ENCODE results near the gene CTIF.

CTIF gene

GRCh38 chr18:48533340-48534070 lies 5.3 kb upstream of the CTIF start:
- DNase-seq: no peak

DNA sequence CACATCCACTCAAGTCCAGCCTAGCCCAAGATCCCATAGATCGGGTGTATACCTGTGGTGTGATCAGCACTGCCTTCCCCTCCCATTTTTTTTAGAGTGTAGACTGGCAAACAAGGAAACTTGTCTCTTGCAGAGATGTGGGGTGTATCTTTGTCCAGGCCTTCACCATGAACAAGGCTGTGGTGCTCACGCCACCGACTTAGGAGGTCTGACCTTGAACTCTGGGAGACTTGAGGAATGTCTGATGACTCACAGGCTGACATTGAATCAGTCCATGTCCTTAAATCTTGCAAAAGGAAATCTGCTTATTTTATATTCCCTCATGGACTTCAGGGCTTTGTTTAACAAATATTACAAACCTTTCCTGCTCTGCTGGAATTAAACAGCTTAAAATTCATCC lies 4.5 kb upstream of the CTIF start:
- no peak for DNase-seq

DNA sequence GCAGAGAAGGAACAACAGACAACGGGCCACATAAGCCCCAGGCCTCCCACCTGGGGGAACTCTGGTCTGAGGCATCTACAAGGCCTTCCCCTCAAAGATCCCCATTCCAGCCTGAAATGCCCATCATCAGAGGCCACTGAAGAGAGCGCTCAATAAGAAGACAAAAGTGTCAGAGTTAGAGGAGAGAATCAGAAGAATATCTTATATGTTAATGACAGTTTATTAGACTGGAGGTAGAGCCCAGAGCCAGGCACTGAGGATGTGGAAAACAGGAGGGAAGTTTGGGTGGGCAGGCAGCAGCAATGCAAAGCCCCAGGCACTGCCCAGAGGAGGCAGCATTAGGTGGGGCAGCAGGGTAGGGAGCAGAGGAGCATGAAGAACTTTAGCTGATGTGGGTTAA lies 2.9 kb upstream of the CTIF start:
- DNase-seq: no peak

DNA sequence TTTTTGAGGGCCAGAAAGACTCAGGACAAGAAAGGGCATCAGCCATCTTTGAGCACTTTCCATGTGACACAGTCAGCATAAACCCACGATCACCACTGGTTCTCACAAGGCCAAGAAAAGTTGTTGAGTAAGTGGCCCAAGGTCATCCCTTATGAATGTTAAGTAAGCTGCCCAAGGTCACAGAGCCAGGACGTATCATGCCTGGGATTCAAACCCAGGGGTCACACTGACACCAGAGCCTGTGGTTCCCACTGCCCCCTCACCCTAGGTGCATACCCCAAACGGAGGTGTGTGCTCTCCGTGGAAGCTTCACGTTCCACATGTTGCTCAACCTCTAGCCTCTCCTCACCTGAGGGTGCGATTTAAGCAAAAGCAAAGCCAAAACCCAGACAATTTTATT lies 2.3 kb upstream of the CTIF start:
- no peak for DNase-seq

DNA sequence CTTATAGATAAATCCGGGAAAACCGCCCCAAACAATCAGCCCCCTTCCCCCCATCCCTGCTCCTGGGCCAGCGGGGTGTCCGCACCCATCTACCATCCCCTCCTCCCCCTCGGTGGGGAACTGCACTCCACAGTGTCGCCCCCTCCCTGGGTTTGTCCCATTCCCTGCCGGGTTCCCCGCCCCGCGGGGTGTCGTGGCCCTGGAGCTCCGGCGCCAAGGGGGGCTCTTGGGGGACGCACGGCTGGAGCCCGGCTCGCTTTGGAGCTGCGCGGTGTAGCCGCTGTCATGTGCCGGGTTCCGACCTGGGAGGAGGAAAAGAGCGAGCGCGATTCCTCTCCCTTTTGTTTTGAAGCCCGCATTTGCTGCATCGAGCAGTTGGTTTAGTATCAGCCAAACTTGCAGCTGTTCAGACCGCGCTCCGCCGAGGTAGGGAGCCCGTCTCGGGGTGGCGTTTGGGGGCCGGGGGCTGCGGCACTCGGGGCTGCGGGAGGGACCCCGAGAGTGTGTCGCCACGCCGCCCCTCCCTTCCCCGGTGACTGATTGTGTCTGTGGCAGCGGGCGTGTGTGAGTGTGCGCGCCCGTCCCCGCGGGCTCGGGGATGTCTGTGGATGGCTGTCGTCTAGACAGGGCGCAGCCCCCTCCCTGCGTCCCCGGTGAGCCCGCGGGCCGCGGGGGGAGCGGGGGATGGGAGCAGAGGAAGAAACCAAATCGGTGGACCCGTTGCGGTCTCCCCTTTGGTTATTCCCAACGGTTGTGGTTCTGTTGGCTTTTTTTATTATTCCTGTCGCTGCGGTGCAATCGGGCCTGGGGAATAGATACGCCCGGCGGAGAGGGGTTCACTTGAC lies 797 bp downstream of the CTIF start:
- DNase-seq: peak in 3 of 5 donors; percentile 12 to 26 (median 21)

DNA sequence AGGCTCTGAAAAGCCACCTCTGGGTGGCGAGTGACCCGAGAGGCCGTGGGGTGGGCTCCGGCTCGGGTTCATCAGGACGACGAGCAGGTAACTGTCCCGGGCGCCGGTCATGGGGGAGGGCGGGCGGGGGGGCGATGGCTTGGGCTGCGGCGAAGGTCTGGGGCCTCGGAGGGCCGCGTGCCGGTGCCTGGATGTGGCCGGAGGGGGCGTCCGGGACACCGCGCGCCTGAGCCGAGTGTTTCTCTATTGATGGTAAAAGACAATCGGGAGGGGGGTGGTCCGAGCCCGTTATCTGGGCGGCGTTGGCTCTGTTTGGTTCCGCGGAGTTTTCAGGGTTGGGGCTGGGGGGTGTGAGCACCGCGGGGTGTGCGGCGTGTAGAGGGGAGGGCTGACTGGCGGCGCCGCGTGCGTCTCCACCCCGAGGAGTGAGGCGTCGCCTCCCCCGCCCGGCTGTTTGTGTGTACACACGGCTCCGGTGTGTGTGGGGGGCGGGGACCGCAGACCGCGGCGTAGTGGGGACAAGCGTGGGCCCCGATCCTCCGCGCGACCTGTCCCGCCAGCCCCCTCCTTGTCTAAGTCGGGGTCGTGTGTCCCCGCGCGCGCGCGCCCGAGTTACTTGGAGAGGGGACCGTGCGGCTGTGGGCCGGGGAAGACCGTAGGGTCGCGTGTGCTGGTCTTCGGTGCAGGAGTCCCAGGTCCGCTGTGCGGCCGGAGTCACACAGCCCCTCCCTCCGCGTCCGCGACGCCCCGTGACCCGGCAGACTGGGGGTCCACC lies 1.6 kb downstream of the CTIF start:
- peak in 4 of 5 donors; percentile 16 to 29 (median 20) for DNase-seq

DNA sequence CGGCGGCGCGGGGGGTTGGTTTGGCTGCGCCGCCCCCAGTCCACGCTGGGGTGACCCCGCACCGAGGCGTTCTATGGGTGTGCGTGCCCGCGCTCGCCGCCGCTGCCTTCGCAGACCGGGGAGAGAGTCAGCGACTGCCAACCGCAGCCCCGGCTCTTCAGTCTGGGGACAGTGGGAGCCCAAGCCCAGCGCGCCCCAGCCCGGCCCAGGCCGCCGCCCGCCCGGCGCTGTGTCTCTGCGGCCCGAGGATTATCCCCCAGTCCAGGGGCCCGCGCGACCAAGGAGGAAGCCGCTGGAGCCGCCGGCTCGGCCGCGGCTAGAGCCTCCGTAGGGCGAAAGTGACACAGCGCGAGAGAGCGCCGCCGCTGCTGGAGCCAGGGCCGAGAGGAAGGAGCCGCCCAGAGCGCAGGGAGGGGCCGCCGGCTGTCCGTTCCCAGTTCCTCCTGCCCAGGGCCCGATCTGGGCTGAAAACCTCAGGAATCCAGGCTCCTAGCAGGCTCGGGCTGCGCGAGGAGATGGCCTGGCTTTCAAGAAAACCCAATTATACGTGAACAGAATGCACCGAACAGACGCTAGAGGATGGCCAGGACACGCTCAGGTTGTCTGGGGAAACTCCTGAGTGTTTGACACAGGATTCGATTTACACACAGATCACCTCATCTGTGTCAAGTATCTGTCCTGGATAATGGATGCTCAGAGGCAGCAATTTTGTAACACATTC lies 2.4 kb downstream of the CTIF start:
- peak in 1 of 5 donors; percentile 5 for DNase-seq

DNA sequence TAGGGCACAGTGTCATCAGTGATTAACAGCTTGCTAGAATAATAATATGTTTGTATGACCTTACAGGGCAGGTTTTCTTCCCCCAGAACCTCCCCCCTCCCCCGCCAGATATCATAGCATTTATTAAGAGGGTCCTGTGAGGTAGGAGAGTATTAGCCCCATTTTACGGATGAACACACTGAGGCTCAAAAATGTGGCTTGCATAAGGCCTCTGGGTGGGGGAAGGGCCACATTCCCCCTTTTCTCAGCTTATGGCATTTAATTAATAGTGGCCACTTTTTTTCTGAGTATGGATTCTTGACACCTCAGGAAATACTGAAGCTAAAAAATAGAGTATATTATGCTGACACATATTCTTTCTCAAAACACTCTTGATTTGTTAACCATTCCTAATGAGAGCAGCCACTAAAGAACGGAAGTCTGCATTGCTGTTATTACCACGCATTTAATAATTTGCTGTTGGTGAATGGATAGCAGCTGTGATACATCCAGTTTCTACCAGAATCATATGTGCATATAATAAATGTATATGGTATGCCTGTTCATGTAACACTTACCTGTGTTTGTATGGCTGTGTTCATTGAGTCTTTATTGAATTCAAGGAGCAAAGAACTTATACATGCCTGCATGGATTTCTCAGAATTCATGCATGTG lies 3.0 kb downstream of the CTIF start:
- no peak for DNase-seq

- DNase-seq: no peak
These were observed 3.8 kb downstream of the CTIF start for GRCh38 chr18:48542513-48543181.

GRCh38 chr18:48543228-48543627 lies 4.4 kb downstream of the CTIF start:
- DNase-seq: no peak

DNA sequence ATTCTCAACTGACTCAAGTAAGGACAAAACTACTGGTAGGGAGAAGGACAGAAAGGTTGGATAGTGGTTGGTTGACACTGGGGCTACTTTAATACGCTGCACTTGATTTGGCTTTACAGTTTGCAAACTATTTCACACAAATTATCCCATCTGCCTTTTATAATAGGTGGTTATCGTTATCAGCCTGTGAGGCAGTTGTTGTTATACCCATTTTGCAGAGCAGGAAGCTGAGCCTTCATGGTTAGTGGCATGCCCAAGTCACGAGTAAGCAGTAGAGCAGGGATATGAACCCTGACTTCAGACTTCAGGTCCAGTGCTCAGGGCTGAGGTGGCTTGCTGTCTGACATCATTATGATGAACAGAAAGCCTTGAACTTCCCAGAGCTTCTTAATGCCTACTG lies 5.3 kb downstream of the CTIF start:
- DNase-seq: no peak

DNA sequence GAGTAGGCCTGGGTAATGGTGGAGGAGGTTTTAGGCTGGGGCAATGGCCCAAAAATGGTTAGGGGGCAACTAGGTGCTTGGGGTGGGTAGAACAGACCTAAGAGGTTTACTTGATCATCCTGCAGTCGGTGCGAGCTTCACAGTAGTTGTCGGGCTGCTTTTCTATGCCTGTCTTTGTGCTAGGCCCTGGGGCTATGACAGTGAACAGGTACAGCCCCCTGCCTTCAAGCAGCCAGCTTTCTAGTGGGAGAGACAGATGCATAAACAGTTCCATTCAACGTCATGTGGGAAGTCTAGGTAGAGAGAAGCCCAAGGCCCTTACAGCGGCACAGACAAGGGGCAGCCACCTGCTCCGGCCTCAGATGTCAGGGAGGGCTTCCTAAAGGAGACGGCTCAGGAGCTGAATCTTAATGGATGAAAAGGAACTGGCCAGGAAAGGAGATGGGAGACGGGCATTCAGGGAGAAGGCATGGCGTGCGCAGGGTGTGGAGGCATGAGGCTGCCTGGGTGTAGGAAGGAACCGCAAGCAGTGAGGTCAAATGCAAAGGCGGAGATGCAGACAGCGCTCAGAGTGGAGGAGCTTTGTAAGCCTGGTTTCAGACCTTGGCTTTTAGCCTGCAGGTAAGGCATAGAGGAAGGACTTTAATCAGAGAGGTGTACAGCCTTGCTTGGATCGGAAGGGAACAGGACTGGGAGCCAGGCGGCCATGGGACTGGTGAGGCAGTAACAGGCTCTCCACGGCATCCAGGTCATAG lies 6.0 kb downstream of the CTIF start:
- DNase-seq: no peak

- no peak for DNase-seq
These were observed 7.0 kb downstream of the CTIF start for GRCh38 chr18:48545757-48546321.

DNA sequence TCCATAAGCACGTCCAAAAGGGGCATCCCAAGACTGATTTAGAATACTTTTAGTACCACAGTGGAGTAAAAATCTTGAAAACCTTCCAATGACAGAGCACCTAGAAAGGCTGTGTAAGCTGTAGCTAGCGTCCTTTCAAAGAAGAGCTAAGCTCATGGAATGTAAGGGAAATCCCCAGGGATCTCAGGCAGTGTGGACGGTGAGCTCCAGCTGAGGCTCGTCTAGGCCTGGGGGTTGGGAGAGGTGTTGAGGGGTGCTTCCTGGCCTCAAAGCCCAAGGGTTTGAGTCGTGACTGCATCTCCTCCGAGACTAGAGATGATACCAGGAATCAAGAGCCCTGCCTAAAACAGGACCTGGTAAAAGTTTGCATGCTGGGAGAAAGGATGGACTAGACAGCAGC lies 7.6 kb downstream of the CTIF start:
- no peak for DNase-seq

- no peak for DNase-seq
These were observed 8.7 kb downstream of the CTIF start for GRCh38 chr18:48547531-48547981.

GRCh38 chr18:48548011-48548771 lies 9.4 kb downstream of the CTIF start:
- DNase-seq: no peak

GRCh38 chr18:48548921-48549320 lies 10.1 kb downstream of the CTIF start:
- DNase-seq: no peak

DNA sequence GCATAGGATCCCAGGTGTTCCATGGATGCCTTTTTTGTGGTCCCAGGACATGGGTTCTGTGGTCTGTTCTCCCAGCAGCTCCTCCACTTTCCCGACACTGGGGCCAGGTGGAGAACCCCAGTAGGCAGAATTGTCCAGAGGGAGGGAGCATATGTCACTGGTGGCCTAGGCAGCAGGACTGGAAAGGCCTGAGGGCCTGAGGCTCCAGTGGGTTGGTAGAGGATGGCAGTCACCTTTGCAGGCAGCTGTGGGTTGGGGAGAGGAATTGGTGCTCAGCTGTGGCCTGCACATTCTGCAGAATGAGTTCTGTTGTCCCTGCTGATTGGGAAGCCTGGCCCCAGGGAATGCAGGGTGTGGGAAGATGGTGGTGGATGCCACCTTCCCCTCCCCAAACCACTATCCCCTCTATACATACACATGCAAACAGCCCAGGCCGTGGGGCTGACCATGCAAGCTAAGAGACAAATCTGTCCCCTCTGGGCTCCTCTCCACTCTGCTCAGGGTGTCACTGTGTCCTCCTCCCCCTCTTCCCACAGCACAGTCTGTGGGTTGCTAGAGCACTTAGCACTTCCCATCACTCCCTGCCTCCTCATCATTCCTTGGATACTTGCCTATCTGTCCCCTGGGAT lies 11.4 kb downstream of the CTIF start:
- DNase-seq: no peak

DNA sequence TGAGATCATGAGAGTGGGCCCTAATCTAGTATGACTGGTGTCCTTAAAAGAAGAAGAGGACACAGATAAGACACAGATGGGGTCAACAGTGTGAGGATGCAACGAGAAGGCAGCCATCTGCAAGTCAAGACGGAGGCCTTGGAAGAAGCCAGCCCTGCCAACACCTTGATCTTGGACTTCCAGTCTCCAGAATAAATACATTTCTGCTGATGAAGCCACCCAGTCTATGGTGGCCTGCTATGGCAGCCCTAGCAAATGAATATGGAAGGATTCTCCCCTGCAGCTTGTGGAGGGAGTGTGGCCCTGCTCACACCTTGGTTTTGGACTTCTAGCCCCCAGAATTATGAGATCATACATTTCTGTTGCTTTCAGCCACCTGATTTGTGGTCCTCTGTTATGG lies 12.3 kb downstream of the CTIF start:
- no peak for DNase-seq
